Liver (tissue), 9 donors: ENCODE results near the gene ZNF532. TPM values are rescaled to one million over a fixed set of nuclear protein-coding genes. Genes with fewer than 3 reads are reported as not detected.

Experiments
- DNase-seq: peaks from one replicate; pipeline ENCODE4 v3.0.0-alpha.2; 2017; ENCODE audit warnings: low spot score
- H3K27ac ChIP-seq, 2 donors: one replicate each; pipeline ENCODE4 v1.7.0; 2013; ENCODE audit warnings: inconsistent platforms in 2 of 2, low read length in 2 of 2, control low read depth in 1 of 2, low read depth in 1 of 2, mild to moderate bottlenecking in 1 of 2
- H3K27me3 ChIP-seq, 4 donors: one replicate each; pipeline versions ENCODE4 v1.6.1 to v1.7.0; 2013; ENCODE audit warnings: low read length in 3 of 4, inconsistent platforms in 1 of 4, mild to moderate bottlenecking in 1 of 4, moderate library complexity in 1 of 4; ENCODE audit not compliant: control insufficient read depth in 4 of 4, insufficient read depth in 4 of 4
- H3K36me3 ChIP-seq, 4 donors: one replicate each; pipeline versions ENCODE4 v1.6.1 to v1.7.0; 2013; ENCODE audit warnings: low read length in 3 of 4, mild to moderate bottlenecking in 3 of 4, low read depth in 1 of 4, moderate library complexity in 1 of 4; ENCODE audit not compliant: control insufficient read depth in 4 of 4, insufficient read depth in 3 of 4
- H3K4me1 ChIP-seq, 4 donors: one replicate each; pipeline versions ENCODE4 v1.6.1 to v1.7.0; 2013; ENCODE audit warnings: low read length in 3 of 4, mild to moderate bottlenecking in 3 of 4, moderate library complexity in 1 of 4; ENCODE audit not compliant: control insufficient read depth in 4 of 4, insufficient read depth in 4 of 4
- H3K4me3 ChIP-seq, 3 donors: one replicate each; pipeline versions ENCODE4 v1.6.1 to v1.7.0; 2013; ENCODE audit warnings: low read length in 3 of 3, control low read depth in 1 of 3, low read depth in 1 of 3, mild to moderate bottlenecking in 1 of 3
- H3K9ac ChIP-seq, 2 donors: one replicate each; pipeline ENCODE4 v1.7.0; 2013; ENCODE audit warnings: low read length in 2 of 2, mild to moderate bottlenecking in 2 of 2, moderate library complexity in 2 of 2, control low read depth in 1 of 2, low read depth in 1 of 2
- H3K9me3 ChIP-seq, 4 donors: one replicate each; pipeline versions ENCODE4 v1.6.1 to v1.7.0; 2013; ENCODE audit warnings: low read length in 3 of 4; ENCODE audit not compliant: control insufficient read depth in 4 of 4
- CTCF ChIP-seq: fragments of 150-350 bp; IDR thresholded peaks from 2 replicates; pipeline ENCODE4 v1.5.1; 2017; ENCODE audit warnings: improper control_type of control experiment, low read depth, low read length; ENCODE audit not compliant: missing input control
- EGR1 ChIP-seq, 2 donors: IDR thresholded peaks; 2 replicates each; pipeline ENCODE4 v1.6.1; 2016 to 2018; ENCODE audit warnings: antibody characterized with exemption in 2 of 2, low read depth in 2 of 2
- FOXA2 ChIP-seq: IDR thresholded peaks from 2 replicates; pipeline ENCODE4 v1.6.1; 2016; ENCODE audit warnings: antibody characterized with exemption
- HNF4A ChIP-seq, 2 donors: conservative IDR thresholded peaks; 2 replicates each; pipeline ENCODE4 v1.6.1; 2016; ENCODE audit warnings: antibody characterized with exemption in 2 of 2, mild to moderate bottlenecking in 2 of 2
- HNF4G ChIP-seq: IDR thresholded peaks from 2 replicates; pipeline ENCODE4 v1.6.1; 2016; ENCODE audit warnings: antibody characterized with exemption
- JUND ChIP-seq, 2 donors: IDR thresholded peaks; 2 replicates each; pipeline ENCODE4 v1.6.1; 2016; ENCODE audit warnings: antibody characterized with exemption in 2 of 2
- REST ChIP-seq: IDR thresholded peaks from 2 replicates; pipeline ENCODE4 v1.6.1; 2016; ENCODE audit warnings: antibody characterized with exemption, mild to moderate bottlenecking
- RXRA ChIP-seq, 2 donors: IDR thresholded peaks; 2 replicates each; pipeline ENCODE4 v1.6.1; 2017 to 2018; ENCODE audit warnings: antibody characterized with exemption in 2 of 2, mild to moderate bottlenecking in 1 of 2
- SP1 ChIP-seq: IDR thresholded peaks from 2 replicates; pipeline ENCODE4 v1.6.1; 2018; ENCODE audit warnings: antibody characterized with exemption, mild to moderate bottlenecking
- WGBS: extraction: QIAGEN DNeasy Blood & Tissue Kit; methylation state at CpG from one replicate; pipeline ENCODE4 v1.1.7; 2013; 5-methylcytosine and 5-hydroxymethylcytosine counted together
- polyA plus RNA-seq, 2 donors: library from polyadenylated mRNA; stranded (reverse) in 1 of 2; unstranded in 1 of 2; fragments of 200-250 nt in 1 of 2; fragments of >200 nt in 1 of 2; fragmentation: Nextera tagmentation in 1 of 2; extraction: Ambion mirVana in 1 of 2; gene quantifications; one replicate each; pipeline versions ENCODE4 v1.2.1 to v1.2.3, GENCODE V29; 2013 to 2015
- total RNA-seq, 2 donors: library from RNA; depleted of rRNA; stranded (reverse); fragments of >200 nt; gene quantifications; one replicate each; pipeline ENCODE4 v1.2.3, GENCODE V29; 2014
- donor health status: healthy.
- donor health status: healthy.
- donor health status: healthy.
- donor health status: healthy.
- donor health status: healthy.

The ZNF532 gene
- total and polyA plus RNA-seq, 4 donors = 0.68 to 5.6 (median 2.5) TPM

GRCh38 chr18:58996696-58997095, 132.0 kb downstream of the ZNF532 start (continued):
- TF ChIP-seq CTCF (no peak), JUND (IDR thresholded peaks at IDR 0.05) (no peak)

- no peaks in the 10 kb centered on the region for H3K9me3 ChIP-seq
- peaks cover 0 to 3% (median 1%) of the 10 kb centered on the region in 4 donors for H3K4me1 ChIP-seq
- no peaks in the 10 kb centered on the region for H3K27me3 ChIP-seq
- peak overlapping the region; percentile 17 to 30 for H3K27ac ChIP-seq
- H3K36me3 ChIP-seq = no peaks in the 10 kb centered on the region
- TF ChIP-seq JUND (IDR thresholded peaks at IDR 0.05) = peak; percentile 30 to 41
- no peak for TF ChIP-seq HNF4A (conservative IDR thresholded peaks at IDR 0.05)
- peak; percentile 26 for TF ChIP-seq REST
- H3K9ac ChIP-seq = no peak overlapping the region
- no peak overlapping the region for H3K4me3 ChIP-seq
- 68% methylated on average over 4 of the region's 4 CpGs for WGBS
- DNase-seq = no peak
These were observed 133.2 kb downstream of the ZNF532 start for GRCh38 chr18:58997811-58998337.

GRCh38 chr18:58998401-58999203, 133.9 kb downstream of the ZNF532 start:
- Histone ChIP-seq H3K27ac (peak overlapping the region in 1 of 2 donors; percentile 17), H3K9me3 (no peaks in the 10 kb centered on the region), H3K36me3 (no peaks in the 10 kb centered on the region), H3K4me1 (peaks cover 0 to 3% (median 1%) of the 10 kb centered on the region in 4 donors), H3K4me3 (no peak overlapping the region), H3K27me3 (no peaks in the 10 kb centered on the region), H3K9ac (no peak overlapping the region)
- WGBS = 76% methylated on average over 13 of the region's 13 CpGs
- TF ChIP-seq FOXA2 (no peak), EGR1 (IDR thresholded peaks at IDR 0.05; ENCODE audit: low read depth in 2 of 2) (no peak), RXRA (IDR thresholded peaks at IDR 0.05) (no peak), SP1 (peak; percentile 25), HNF4G (no peak)
- no peak for DNase-seq
